ENCODE measurements around the gene IQGAP2.

The IQGAP2 gene

DNA sequence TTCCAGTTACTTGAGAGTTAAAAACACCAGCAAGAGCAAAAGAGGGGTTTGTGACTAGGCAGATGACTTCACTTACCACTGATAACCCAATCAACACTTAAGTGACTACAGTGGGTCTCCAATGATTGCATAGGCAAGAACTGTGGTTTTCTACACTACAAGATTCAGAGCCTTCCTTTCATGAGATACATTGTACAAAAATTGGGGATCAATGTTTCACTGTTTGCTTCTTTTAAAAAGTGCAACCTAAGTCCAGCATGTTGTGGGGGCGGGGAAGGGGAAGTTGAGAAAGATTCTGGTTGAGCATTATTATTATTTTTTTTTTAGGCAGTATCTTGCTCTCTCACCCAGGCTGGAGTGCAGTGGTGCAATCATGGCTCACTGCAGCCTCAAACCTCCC is 3.6 kb downstream of the IQGAP2 start:
- no peak overlapping the region for H3K4me3 ChIP-seq (ENCODE audit: low read depth, low read length)
- no peaks in the 10 kb centered on the region for H3K9me3 ChIP-seq (ENCODE audit: control insufficient read depth, low read length)
- no peak overlapping the region for H3K4me2 ChIP-seq (ENCODE audit: low read length)
- H3K36me3 ChIP-seq (ENCODE audit: control insufficient read depth, insufficient read depth, low read length) = no peaks in the 10 kb centered on the region
- no peak overlapping the region for H3K9ac ChIP-seq
- H3K79me2 ChIP-seq = peaks cover 8% of the 10 kb centered on the region
- no peaks in the 10 kb centered on the region for H3K27me3 ChIP-seq (ENCODE audit: control insufficient read depth, insufficient read depth, low read length)
- TF ChIP-seq, protein P1, sequence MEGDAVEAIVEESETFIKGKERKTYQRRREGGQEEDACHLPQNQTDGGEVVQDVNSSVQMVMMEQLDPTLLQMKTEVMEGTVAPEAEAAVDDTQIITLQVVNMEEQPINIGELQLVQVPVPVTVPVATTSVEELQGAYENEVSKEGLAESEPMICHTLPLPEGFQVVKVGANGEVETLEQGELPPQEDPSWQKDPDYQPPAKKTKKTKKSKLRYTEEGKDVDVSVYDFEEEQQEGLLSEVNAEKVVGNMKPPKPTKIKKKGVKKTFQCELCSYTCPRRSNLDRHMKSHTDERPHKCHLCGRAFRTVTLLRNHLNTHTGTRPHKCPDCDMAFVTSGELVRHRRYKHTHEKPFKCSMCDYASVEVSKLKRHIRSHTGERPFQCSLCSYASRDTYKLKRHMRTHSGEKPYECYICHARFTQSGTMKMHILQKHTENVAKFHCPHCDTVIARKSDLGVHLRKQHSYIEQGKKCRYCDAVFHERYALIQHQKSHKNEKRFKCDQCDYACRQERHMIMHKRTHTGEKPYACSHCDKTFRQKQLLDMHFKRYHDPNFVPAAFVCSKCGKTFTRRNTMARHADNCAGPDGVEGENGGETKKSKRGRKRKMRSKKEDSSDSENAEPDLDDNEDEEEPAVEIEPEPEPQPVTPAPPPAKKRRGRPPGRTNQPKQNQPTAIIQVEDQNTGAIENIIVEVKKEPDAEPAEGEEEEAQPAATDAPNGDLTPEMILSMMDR (IDR thresholded peaks at IDR 0.05) = no peak
- peaks cover 17% of the 10 kb centered on the region for H3K4me1 ChIP-seq
- no peak overlapping the region for H3K27ac ChIP-seq
- no peak overlapping the region for H2AFZ ChIP-seq

DNA sequence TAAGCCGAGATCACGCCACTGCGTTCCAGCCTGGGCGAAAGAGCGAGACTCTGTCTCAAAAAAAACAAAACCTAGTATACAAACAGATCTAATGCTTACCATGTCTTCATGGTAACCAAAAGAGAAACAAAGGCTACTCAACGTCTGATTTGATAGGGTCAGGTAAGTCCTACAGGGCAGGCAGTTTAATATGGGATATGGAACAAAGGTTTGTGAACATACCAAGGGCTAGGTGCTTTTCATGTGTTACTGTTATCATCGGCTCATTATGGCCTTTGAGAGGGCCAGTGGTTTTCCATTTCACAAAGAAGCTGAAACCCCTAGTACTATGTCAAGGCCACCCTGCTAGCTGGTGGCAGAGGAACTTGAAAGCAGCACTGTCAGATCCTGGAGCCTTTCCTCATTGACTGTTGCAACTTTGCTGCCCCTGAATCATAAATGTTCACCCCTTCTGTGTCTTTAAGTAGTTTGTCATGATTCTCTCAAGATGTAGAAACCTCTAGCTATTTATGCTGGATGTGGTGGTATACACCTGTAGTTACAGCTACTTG is 5.1 kb downstream of the IQGAP2 start:
- no peaks in the 10 kb centered on the region for H3K9me3 ChIP-seq (ENCODE audit: control insufficient read depth, low read length)
- no peak overlapping the region for H2AFZ ChIP-seq
- H3K27me3 ChIP-seq (ENCODE audit: control insufficient read depth, insufficient read depth, low read length) = no peaks in the 10 kb centered on the region
- H3K36me3 ChIP-seq (ENCODE audit: control insufficient read depth, insufficient read depth, low read length) = no peaks in the 10 kb centered on the region
- H3K9ac ChIP-seq = no peak overlapping the region
- no peak overlapping the region for H3K27ac ChIP-seq
- peaks cover 13% of the 10 kb centered on the region for H3K4me1 ChIP-seq
- H3K4me2 ChIP-seq (ENCODE audit: low read length) = no peak overlapping the region
- TF ChIP-seq, protein P1 (IDR thresholded peaks at IDR 0.05) = no peak
- H3K79me2 ChIP-seq = peaks cover 17% of the 10 kb centered on the region
- no peak overlapping the region for H3K4me3 ChIP-seq (ENCODE audit: low read depth, low read length)

DNA sequence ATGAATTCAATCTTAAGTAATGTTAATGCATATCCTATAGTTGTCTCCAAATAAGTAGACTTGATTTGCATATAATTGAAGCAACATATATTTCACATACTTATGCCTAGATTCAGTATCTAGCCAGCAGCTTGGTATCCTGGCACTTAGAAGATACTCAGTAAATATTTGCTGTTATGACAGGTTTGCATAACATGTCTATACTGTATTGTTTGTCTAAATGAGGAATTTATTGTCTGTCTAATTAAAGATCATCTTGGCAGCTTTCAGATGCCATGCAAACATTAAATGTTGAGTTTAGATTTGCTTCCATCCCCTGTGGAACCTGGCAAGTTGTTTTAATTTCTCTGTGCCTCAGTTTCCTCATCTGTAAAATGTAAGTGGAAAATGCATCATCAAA is 9.4 kb downstream of the IQGAP2 start:
- Histone ChIP-seq H3K4me3 (ENCODE audit: low read depth, low read length) (no peak overlapping the region), H3K4me1 (peaks cover under 1% of the 10 kb centered on the region), H3K79me2 (peaks cover 34% of the 10 kb centered on the region), H3K4me2 (ENCODE audit: low read length) (no peak overlapping the region), H3K36me3 (ENCODE audit: control insufficient read depth, insufficient read depth, low read length) (no peaks in the 10 kb centered on the region), H3K9ac (no peak overlapping the region), H3K9me3 (ENCODE audit: control insufficient read depth, low read length) (no peaks in the 10 kb centered on the region), H3K27ac (no peak overlapping the region), H2AFZ (no peak overlapping the region), H3K27me3 (ENCODE audit: control insufficient read depth, insufficient read depth, low read length) (no peaks in the 10 kb centered on the region)
- TF ChIP-seq, protein P1 (IDR thresholded peaks at IDR 0.05) = no peak

DNA sequence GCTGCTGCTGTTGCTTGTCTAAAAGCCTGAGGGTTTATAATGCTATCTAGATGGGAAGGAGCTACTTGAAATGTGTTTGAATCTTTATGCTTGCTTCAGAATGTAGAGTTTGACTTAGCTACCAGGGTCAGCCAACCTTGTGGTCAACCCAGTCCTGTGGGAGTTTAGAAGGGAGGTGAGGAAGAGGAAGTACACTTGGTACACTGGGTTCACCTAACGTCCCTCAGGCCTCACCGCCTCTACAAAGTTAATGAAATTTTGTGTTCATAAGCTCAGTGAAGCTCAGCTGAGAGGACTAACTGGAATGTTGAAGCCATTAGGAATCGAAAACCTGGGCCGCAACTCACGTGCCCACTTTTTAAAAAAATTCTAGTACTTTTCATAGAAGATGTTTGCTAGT is 10.7 kb downstream of the IQGAP2 start:
- Histone ChIP-seq H3K4me3 (ENCODE audit: low read depth, low read length) (no peak overlapping the region), H3K27ac (no peak overlapping the region), H3K4me1 (no peaks in the 10 kb centered on the region), H3K79me2 (peaks cover 37% of the 10 kb centered on the region), H2AFZ (no peak overlapping the region), H3K9ac (no peak overlapping the region), H3K9me3 (ENCODE audit: control insufficient read depth, low read length) (no peaks in the 10 kb centered on the region), H3K27me3 (ENCODE audit: control insufficient read depth, insufficient read depth, low read length) (no peaks in the 10 kb centered on the region), H3K4me2 (ENCODE audit: low read length) (no peak overlapping the region), H3K36me3 (ENCODE audit: control insufficient read depth, insufficient read depth, low read length) (no peaks in the 10 kb centered on the region)
- TF ChIP-seq, protein P1 (IDR thresholded peaks at IDR 0.05) = no peak

DNA sequence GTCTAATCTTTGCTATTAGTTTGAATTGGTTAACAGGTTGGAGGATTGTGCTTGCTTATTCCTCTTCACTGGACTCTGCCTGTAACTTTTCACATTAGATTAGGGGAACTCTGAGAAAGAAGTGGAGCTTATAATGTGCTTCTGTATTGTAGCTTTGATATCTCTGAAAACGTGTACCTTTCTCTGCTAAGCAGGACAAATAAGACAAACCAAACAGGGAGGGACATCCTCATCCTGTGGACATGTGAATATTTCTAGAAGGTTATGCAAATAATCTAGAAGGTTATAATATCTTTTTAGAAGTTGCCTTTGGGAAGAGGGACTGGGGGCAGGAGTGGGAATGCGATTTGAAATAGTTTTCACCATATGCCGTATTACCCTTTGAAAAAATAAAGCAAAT is 11.7 kb downstream of the IQGAP2 start:
- no peak overlapping the region for H3K4me3 ChIP-seq (ENCODE audit: low read depth, low read length)
- H3K79me2 ChIP-seq = peaks cover 32% of the 10 kb centered on the region
- no peak overlapping the region for H3K9ac ChIP-seq
- H3K27ac ChIP-seq = no peak overlapping the region
- H3K4me1 ChIP-seq = no peaks in the 10 kb centered on the region
- no peak overlapping the region for H3K4me2 ChIP-seq (ENCODE audit: low read length)
- H3K9me3 ChIP-seq (ENCODE audit: control insufficient read depth, low read length) = no peaks in the 10 kb centered on the region
- H2AFZ ChIP-seq = no peak overlapping the region
- no peaks in the 10 kb centered on the region for H3K27me3 ChIP-seq (ENCODE audit: control insufficient read depth, insufficient read depth, low read length)
- H3K36me3 ChIP-seq (ENCODE audit: control insufficient read depth, insufficient read depth, low read length) = no peaks in the 10 kb centered on the region
- TF ChIP-seq, protein P1 (IDR thresholded peaks at IDR 0.05) = no peak
